SK-N-SH treated with all-trans-retinoic acid at 6 μM for 48 hours (cell line): ENCODE measurements around the gene TAF10.

Experiments
- ESRRG ChIP-seq: fragments of 250-450 bp; sonication (Bioruptor Pico); IDR thresholded peaks from 2 replicates; pipeline ENCODE4 v1.6.1; 2021; ENCODE audit warnings: mild to moderate bottlenecking
- GLIS3 ChIP-seq: fragments of 250-450 bp; sonication (Bioruptor Pico); IDR thresholded peaks from 2 replicates; pipeline ENCODE4 v1.5.0; 2020; ENCODE audit warnings: mild to moderate bottlenecking, moderate library complexity
- PPARA ChIP-seq: fragments of 250-450 bp; sonication (Bioruptor Pico); IDR thresholded peaks from 2 replicates; pipeline ENCODE4 v1.5.0; 2020; ENCODE audit warnings: mild to moderate bottlenecking, borderline replicate concordance
- RARB ChIP-seq: fragments of 250-450 bp; sonication (Bioruptor Pico); IDR thresholded peaks from 2 replicates; pipeline ENCODE4 v1.8.0; 2021; ENCODE audit warnings: mild to moderate bottlenecking, moderate library complexity
- SNAI2 ChIP-seq: fragments of 250-450 bp; sonication (Bioruptor Pico); IDR thresholded peaks from 2 replicates; pipeline ENCODE4 v1.5.0; 2020; ENCODE audit warnings: mild to moderate bottlenecking, moderate library complexity
- TCF4 ChIP-seq: fragments of 250-450 bp; sonication (Bioruptor Pico); IDR thresholded peaks from 2 replicates; pipeline ENCODE4 v1.8.0; 2021; ENCODE audit warnings: mild to moderate bottlenecking, moderate library complexity, borderline replicate concordance
- ZFP3 ChIP-seq: fragments of 250-450 bp; sonication (Bioruptor Pico); IDR thresholded peaks from 2 replicates; pipeline ENCODE4 v1.5.0; 2020; ENCODE audit warnings: mild to moderate bottlenecking, moderate library complexity
- ZFP30 ChIP-seq: fragments of 450-650 bp; formaldehyde crosslinking; IDR thresholded peaks from 2 replicates; pipeline ENCODE4 v1.5.0; 2022; ENCODE audit warnings: mild to moderate bottlenecking, moderate library complexity
- ZNF70 ChIP-seq: fragments of 450-650 bp; formaldehyde crosslinking; IDR thresholded peaks from 2 replicates; pipeline ENCODE4 v1.5.0; 2020; ENCODE audit warnings: mild to moderate bottlenecking, moderate library complexity
- ZNF8 ChIP-seq: fragments of 450-650 bp; formaldehyde crosslinking; IDR thresholded peaks from 2 replicates; pipeline ENCODE4 v1.5.0; 2020; ENCODE audit warnings: mild to moderate bottlenecking, moderate library complexity
- TF ChIP-seq, protein P1 (sequence below): fragments of 250-450 bp; sonication (Bioruptor Pico); IDR thresholded peaks from 2 replicates; pipeline ENCODE4 v1.8.0; 2021; ENCODE audit warnings: low read depth, mild to moderate bottlenecking, moderate library complexity, borderline replicate concordance
- TF ChIP-seq, protein P2 (sequence below): fragments of 250-450 bp; sonication (Bioruptor Pico); IDR thresholded peaks from 2 replicates; pipeline ENCODE4 v1.8.0; 2020; ENCODE audit warnings: mild to moderate bottlenecking, moderate library complexity, borderline replicate concordance
- TF ChIP-seq, protein P3 (sequence below): fragments of 250-450 bp; sonication (Bioruptor Pico); IDR thresholded peaks from 2 replicates; pipeline ENCODE4 v1.5.1; 2020; ENCODE audit warnings: low read depth, mild to moderate bottlenecking, moderate library complexity
- TF ChIP-seq, protein P4 (sequence below): fragments of 250-450 bp; sonication (Bioruptor Pico); IDR thresholded peaks from 2 replicates; pipeline ENCODE4 v1.5.1; 2021; ENCODE audit warnings: mild to moderate bottlenecking, moderate library complexity

DNA sequence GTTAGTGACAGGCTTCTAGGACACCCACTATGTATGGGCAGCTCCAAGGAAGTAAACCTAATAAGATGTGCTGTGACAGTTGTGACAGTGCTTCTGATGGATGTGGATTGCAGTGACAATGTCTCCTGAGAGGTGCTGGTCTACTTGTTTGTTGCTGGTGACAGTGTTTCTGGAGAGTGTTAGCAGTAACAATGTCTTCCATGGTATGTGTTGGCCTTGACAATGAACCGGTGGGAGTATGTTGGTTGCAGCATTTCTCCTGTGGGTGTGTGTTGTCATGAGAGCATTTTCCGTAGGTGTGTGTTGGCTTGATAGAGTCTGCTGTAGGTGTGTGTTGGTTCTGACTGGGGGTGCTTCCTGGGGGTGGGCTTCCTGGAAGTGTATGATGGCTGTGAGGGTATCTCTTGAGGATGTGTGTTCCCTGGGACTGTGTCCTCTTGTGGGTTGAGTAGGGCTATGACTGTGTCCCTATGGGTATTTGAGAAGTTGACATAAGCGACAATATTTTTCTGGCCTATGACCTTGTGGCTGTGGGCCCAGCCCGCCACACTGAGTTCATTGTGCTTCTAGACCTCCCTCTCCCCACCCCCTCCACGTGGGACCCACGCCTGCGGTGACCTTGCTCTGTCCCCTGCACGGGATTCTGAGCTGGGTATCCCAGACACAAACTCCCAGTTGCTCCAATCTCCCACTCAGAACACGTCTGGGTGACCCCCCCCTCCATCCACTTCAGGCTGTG lies 42.4 kb upstream of the TAF10 start:
- no peak for TF ChIP-seq ZFP3 (CRISPR knock-in tag)
- TF ChIP-seq RARB (CRISPR knock-in tag) = no peak
- TF ChIP-seq, protein P1, sequence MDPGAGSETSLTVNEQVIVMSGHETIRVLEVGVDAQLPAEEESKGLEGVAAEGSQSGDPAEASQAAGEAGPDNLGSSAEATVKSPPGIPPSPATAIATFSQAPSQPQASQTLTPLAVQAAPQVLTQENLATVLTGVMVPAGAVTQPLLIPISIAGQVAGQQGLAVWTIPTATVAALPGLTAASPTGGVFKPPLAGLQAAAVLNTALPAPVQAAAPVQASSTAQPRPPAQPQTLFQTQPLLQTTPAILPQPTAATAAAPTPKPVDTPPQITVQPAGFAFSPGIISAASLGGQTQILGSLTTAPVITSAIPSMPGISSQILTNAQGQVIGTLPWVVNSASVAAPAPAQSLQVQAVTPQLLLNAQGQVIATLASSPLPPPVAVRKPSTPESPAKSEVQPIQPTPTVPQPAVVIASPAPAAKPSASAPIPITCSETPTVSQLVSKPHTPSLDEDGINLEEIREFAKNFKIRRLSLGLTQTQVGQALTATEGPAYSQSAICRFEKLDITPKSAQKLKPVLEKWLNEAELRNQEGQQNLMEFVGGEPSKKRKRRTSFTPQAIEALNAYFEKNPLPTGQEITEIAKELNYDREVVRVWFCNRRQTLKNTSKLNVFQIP (CRISPR knock-in tag) = no peak
- no peak for TF ChIP-seq ZFP30 (CRISPR knock-in tag)
- TF ChIP-seq, protein P2, sequence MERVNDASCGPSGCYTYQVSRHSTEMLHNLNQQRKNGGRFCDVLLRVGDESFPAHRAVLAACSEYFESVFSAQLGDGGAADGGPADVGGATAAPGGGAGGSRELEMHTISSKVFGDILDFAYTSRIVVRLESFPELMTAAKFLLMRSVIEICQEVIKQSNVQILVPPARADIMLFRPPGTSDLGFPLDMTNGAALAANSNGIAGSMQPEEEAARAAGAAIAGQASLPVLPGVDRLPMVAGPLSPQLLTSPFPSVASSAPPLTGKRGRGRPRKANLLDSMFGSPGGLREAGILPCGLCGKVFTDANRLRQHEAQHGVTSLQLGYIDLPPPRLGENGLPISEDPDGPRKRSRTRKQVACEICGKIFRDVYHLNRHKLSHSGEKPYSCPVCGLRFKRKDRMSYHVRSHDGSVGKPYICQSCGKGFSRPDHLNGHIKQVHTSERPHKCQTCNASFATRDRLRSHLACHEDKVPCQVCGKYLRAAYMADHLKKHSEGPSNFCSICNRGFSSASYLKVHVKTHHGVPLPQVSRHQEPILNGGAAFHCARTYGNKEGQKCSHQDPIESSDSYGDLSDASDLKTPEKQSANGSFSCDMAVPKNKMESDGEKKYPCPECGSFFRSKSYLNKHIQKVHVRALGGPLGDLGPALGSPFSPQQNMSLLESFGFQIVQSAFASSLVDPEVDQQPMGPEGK (CRISPR knock-in tag) = no peak
- TF ChIP-seq ZNF8 = no peak
- TF ChIP-seq, protein P3, sequence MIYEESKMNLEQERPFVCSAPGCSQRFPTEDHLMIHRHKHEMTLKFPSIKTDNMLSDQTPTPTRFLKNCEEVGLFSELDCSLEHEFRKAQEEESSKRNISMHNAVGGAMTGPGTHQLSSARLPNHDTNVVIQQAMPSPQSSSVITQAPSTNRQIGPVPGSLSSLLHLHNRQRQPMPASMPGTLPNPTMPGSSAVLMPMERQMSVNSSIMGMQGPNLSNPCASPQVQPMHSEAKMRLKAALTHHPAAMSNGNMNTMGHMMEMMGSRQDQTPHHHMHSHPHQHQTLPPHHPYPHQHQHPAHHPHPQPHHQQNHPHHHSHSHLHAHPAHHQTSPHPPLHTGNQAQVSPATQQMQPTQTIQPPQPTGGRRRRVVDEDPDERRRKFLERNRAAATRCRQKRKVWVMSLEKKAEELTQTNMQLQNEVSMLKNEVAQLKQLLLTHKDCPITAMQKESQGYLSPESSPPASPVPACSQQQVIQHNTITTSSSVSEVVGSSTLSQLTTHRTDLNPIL (CRISPR knock-in tag) = no peak
- TF ChIP-seq ZNF70 = no peak
- no peak for TF ChIP-seq TCF4 (CRISPR knock-in tag)
- TF ChIP-seq ESRRG (CRISPR knock-in tag) = no peak
- no peak for TF ChIP-seq GLIS3 (CRISPR knock-in tag)
- TF ChIP-seq, protein P4, sequence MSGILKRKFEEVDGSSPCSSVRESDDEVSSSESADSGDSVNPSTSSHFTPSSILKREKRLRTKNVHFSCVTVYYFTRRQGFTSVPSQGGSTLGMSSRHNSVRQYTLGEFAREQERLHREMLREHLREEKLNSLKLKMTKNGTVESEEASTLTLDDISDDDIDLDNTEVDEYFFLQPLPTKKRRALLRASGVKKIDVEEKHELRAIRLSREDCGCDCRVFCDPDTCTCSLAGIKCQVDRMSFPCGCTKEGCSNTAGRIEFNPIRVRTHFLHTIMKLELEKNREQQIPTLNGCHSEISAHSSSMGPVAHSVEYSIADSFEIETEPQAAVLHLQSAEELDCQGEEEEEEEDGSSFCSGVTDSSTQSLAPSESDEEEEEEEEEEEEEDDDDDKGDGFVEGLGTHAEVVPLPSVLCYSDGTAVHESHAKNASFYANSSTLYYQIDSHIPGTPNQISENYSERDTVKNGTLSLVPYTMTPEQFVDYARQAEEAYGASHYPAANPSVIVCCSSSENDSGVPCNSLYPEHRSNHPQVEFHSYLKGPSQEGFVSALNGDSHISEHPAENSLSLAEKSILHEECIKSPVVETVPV (CRISPR knock-in tag) = no peak
- TF ChIP-seq SNAI2 (CRISPR knock-in tag) = no peak
- no peak for TF ChIP-seq PPARA (CRISPR knock-in tag)
